ENCODE results near the gene SHISA4. TPM values are rescaled to one million over a fixed set of nuclear protein-coding genes. Genes with fewer than 3 reads are reported as not detected.

The SHISA4 gene
- total RNA-seq, 5 donors from 2014 or later (not counting 1 experiment from before 2014, with no cell fraction given), result 0.38 to 0.88 (median 0.54) TPM

DNA sequence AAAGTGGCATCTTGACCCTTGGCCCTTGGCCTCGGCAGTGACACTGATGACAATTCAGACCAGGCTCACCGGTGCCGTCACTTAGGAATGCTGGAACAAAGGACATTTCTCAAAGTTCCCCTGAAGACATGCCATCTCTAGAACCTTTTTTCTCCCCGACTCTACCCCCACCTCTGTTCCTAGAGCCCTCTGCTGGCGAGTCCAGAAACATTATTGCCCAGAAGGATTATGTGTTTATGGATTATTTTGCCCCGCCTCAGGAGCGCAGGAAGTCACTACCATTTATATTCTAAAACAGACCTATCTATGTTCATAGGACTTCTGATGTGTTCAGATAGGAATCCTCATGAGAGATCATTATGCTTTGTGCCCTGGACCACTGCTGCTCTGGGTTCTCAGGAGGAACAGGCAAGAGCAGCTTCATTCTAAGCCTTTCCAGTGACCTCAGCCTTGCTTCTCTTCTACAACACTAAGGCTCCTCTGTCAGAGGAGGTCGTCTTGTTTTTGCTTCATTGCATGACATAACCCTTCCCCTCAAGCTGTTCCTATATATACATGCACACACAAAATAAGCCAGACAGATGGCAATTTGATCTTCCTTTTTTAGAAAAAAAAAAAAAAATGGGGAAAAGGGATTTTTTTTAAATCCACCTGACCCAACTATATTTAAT is 12.4 kb upstream of the SHISA4 start:
- no peak overlapping the region for H3K4me3 Mint-ChIP-seq
- H3K27ac ChIP-seq (ENCODE audit: low read length), result no peak overlapping the region
- no peak for ATAC-seq (replicated peaks in 1 of 4)
- POLR2A ChIA-PET, result no interaction called here
- H3K4me1 Mint-ChIP-seq, result peaks cover 0 to 2% (median 1%) of the 10 kb centered on the region in 3 donors
- 92% methylated on average over 3 of the region's 8 CpGs for WGBS (ENCODE audit: insufficient coverage)
- no peaks in the 10 kb centered on the region for H3K27me3 Mint-ChIP-seq
- CTCF ChIA-PET, result interaction anchor here in 1 of 2 donors (0.7 kb wide), 1 partner anchor 69 kb away, joined by 5 read pairs; no protein-coding TSS in a partner anchor
- H3K4me3 ChIP-seq (ENCODE audit: control insufficient read depth in 1 of 2, extremely low read depth in 1 of 2, low read length in 1 of 2), result no peak overlapping the region
- H3K36me3 Mint-ChIP-seq, result peaks cover 36% of the 10 kb centered on the region
- H3K4me1 ChIP-seq (ENCODE audit: control insufficient read depth in 1 of 2, extremely low read depth in 1 of 2, insufficient read depth in 2 of 2, low read length in 2 of 2), result no peaks in the 10 kb centered on the region
- H3K9me3 ChIP-seq, result no peaks in the 10 kb centered on the region
- H3K27me3 ChIP-seq (replicated peaks in 1 of 2; ENCODE audit: control insufficient read depth in 2 of 2, extremely low read depth in 1 of 2, insufficient read depth in 2 of 2, low read length in 1 of 2), result no peaks in the 10 kb centered on the region
- peaks cover 12 to 37% of the 10 kb centered on the region in 2 donors for H3K36me3 ChIP-seq (ENCODE audit: control insufficient read depth in 2 of 2, extremely low read depth in 1 of 2, insufficient read depth in 1 of 2, low read length in 1 of 2)
- DNase-seq, result no peak
- H3K9me3 Mint-ChIP-seq, result no peaks in the 10 kb centered on the region
- H3K27ac Mint-ChIP-seq, result no peak overlapping the region

DNA sequence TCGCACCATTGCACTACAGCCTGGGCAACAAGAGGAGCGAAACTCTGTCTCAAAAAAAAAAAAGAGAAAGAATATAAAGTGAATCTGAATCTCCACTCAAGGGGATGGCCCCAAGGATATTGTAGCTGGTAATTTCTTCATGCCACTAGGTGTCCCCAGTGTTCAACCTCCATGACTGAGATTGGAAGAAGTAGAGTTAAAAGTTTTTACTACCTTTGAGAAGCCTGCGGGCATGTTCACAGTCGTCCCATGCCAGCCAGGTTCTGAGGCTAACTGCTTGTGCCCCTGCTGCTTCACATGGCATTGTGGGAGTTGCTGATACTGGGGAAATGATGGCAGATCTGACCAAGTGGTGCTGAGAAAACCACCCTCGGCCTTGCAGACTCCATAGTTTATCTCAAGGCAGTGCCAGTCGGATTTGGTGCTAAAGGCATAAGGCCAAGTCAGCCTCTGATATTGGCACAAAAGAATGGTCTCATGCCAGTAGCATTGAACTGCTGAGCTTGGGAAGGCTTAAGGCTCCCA is 10.8 kb upstream of the SHISA4 start:
- Mint-ChIP-seq H3K4me3 (no peak overlapping the region), H3K27ac (no peak overlapping the region), H3K9me3 (no peaks in the 10 kb centered on the region), H3K27me3 (no peaks in the 10 kb centered on the region), H3K36me3 (peaks cover 22% of the 10 kb centered on the region), H3K4me1 (peaks cover 0 to 2% (median 1%) of the 10 kb centered on the region in 3 donors)
- DNase-seq, result peak in 3 of 35 experiments; percentile 15 to 46 (median 23)
- Histone ChIP-seq H3K9me3 (no peaks in the 10 kb centered on the region), H3K27ac (ENCODE audit: low read length) (no peak overlapping the region), H3K4me1 (ENCODE audit: control insufficient read depth in 1 of 2, extremely low read depth in 1 of 2, insufficient read depth in 2 of 2, low read length in 2 of 2) (no peaks in the 10 kb centered on the region), H3K36me3 (ENCODE audit: control insufficient read depth in 2 of 2, extremely low read depth in 1 of 2, insufficient read depth in 1 of 2, low read length in 1 of 2) (peaks cover 5 to 21% of the 10 kb centered on the region in 2 donors), H3K27me3 (replicated peaks in 1 of 2; ENCODE audit: control insufficient read depth in 2 of 2, extremely low read depth in 1 of 2, insufficient read depth in 2 of 2, low read length in 1 of 2) (no peaks in the 10 kb centered on the region), H3K4me3 (ENCODE audit: control insufficient read depth in 1 of 2, extremely low read depth in 1 of 2, low read length in 1 of 2) (no peak overlapping the region)
- ChIA-PET POLR2A (no interaction called here), CTCF (interaction anchor here in 1 of 2 donors (0.7 kb wide), 1 partner anchor 11 kb away, joined by 3 read pairs; no protein-coding TSS in a partner anchor)
- peak in 3 of 4 experiments; percentile 29 to 51 (median 44) for ATAC-seq (replicated peaks in 1 of 4)
- WGBS (ENCODE audit: insufficient coverage), result 74% methylated on average over 5 of the region's 6 CpGs

DNA sequence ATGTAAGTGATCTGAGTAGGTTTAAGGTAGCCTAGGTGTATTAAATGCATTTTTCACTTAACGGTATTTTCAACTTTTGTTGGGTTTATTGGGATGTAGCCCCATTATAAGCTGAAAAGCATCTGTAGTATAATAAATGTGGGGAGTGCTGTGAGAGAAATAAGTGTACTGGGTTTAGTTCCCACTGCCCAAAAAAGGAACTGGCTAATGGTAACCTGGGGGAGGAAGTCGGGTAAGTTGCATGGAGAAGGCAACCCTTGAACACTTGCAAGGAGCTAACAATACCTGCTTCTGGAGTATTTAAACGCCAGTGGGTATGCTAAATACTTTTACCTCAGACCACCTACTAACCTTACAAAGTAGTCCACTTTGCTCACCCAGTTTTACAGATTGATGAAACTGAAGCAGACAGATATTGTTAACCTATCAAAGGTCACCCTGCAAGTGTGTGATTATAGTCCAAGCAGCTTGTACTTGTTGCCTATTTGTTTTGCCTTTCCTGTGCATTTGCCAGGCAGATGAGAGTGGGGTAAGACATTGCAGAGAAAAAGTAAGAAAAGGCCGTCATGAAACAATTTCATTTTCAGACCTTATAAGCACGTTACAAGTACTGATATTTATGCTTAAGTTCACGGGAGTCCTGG is 7.6 kb upstream of the SHISA4 start:
- Mint-ChIP-seq H3K27me3 (no peaks in the 10 kb centered on the region), H3K27ac (no peak overlapping the region), H3K4me1 (peaks cover 0 to 3% (median 2%) of the 10 kb centered on the region in 3 donors), H3K4me3 (no peak overlapping the region), H3K36me3 (peaks cover 4% of the 10 kb centered on the region), H3K9me3 (no peaks in the 10 kb centered on the region)
- H3K4me1 ChIP-seq (ENCODE audit: control insufficient read depth in 1 of 2, extremely low read depth in 1 of 2, insufficient read depth in 2 of 2, low read length in 2 of 2), result no peaks in the 10 kb centered on the region
- DNase-seq, result no peak
- no peaks in the 10 kb centered on the region for H3K27me3 ChIP-seq (replicated peaks in 1 of 2; ENCODE audit: control insufficient read depth in 2 of 2, extremely low read depth in 1 of 2, insufficient read depth in 2 of 2, low read length in 1 of 2)
- no peaks in the 10 kb centered on the region for H3K9me3 ChIP-seq
- H3K27ac ChIP-seq (ENCODE audit: low read length), result no peak overlapping the region
- no peak overlapping the region for H3K4me3 ChIP-seq (ENCODE audit: control insufficient read depth in 1 of 2, extremely low read depth in 1 of 2, low read length in 1 of 2)
- H3K36me3 ChIP-seq (ENCODE audit: control insufficient read depth in 2 of 2, extremely low read depth in 1 of 2, insufficient read depth in 1 of 2, low read length in 1 of 2), result no peaks in the 10 kb centered on the region
- POLR2A ChIA-PET, result no interaction called here
- no peak for ATAC-seq (replicated peaks in 1 of 4)
- 100% methylated on average over 1 of the region's 6 CpGs for WGBS (ENCODE audit: insufficient coverage)
- CTCF ChIA-PET, result interaction anchor here (0.6 to 1.3 kb wide), 6 partner anchors 14 to 918 kb away, joined by 3 to 5 read pairs (median 3); no protein-coding TSS in a partner anchor

DNA sequence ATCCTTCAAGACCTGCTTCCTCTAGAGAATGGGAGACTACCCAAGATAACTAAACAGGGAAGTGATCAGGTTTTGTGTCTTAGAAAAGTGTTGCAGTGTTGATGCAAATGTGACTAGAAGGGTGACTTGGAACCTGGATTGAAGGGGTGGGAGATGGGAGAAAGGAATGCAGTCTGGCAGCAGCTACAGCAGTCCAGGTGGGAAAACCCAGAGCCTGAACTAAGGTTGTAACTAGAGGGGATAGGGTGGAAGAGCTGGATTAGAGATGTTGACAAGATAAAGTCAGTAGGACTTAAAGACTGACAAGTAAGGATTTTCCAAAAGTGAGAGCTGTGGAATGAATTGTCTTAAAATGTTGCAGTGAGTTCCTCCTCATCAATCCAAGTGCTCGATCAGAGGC is 7.1 kb upstream of the SHISA4 start:
- WGBS (ENCODE audit: insufficient coverage), result 100% methylated on average over 1 of the region's 1 CpG
- H3K27me3 Mint-ChIP-seq, result peaks cover 0 to 1% of the 10 kb centered on the region in 2 donors
- CTCF ChIA-PET, result interaction anchor here in 1 of 2 donors (0.6 kb wide), 1 partner anchor 14 kb away, joined by 3 read pairs; no protein-coding TSS in a partner anchor
- DNase-seq (no peak), ATAC-seq (replicated peaks in 1 of 4) (no peak)
- Histone ChIP-seq H3K36me3 (ENCODE audit: control insufficient read depth in 2 of 2, extremely low read depth in 1 of 2, insufficient read depth in 1 of 2, low read length in 1 of 2) (no peaks in the 10 kb centered on the region), H3K27ac (ENCODE audit: low read length) (no peak overlapping the region), H3K27me3 (replicated peaks in 1 of 2; ENCODE audit: control insufficient read depth in 2 of 2, extremely low read depth in 1 of 2, insufficient read depth in 2 of 2, low read length in 1 of 2) (no peaks in the 10 kb centered on the region), H3K9me3 (no peaks in the 10 kb centered on the region), H3K4me1 (ENCODE audit: control insufficient read depth in 1 of 2, extremely low read depth in 1 of 2, insufficient read depth in 2 of 2, low read length in 2 of 2) (no peaks in the 10 kb centered on the region), H3K4me3 (ENCODE audit: control insufficient read depth in 1 of 2, extremely low read depth in 1 of 2, low read length in 1 of 2) (no peak overlapping the region)
- H3K27ac Mint-ChIP-seq, result no peak overlapping the region
- no peaks in the 10 kb centered on the region for H3K9me3 Mint-ChIP-seq
- no peak overlapping the region for H3K4me3 Mint-ChIP-seq
- H3K36me3 Mint-ChIP-seq, result peaks cover 4% of the 10 kb centered on the region
- POLR2A ChIA-PET, result no interaction called here
- H3K4me1 Mint-ChIP-seq, result peaks cover 0 to 3% (median 2%) of the 10 kb centered on the region in 3 donors

DNA sequence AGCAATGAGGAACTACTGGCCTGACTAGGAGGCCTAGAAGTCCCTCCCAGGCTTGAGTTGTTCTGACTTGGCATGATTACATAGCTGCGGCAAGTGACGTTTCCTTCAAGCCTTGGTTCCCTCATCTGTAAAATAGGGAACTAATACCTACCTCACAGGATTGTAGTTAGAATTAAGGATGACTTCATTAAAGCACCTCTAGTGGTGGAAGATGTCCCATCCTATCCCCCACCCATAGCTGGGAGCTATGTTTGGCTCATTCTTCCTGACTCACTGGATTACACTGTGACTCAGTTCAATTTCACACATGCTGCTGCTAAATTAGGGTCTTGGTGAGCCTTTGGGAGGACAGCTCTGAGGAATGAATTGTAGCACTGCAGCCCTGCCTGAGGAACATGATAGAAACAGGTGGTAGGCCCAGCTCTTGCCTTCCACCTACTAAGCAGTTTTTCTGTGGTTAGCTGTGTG is 6.0 kb upstream of the SHISA4 start:
- Mint-ChIP-seq H3K27ac (no peak overlapping the region), H3K27me3 (peaks cover 0 to 10% of the 10 kb centered on the region in 2 donors), H3K4me3 (no peak overlapping the region), H3K9me3 (no peaks in the 10 kb centered on the region), H3K4me1 (peaks cover 0 to 5% (median 3%) of the 10 kb centered on the region in 3 donors), H3K36me3 (no peaks in the 10 kb centered on the region)
- DNase-seq (peak in 2 of 35 experiments; percentile 17 to 35), ATAC-seq (replicated peaks in 1 of 4) (no peak)
- no peaks in the 10 kb centered on the region for H3K36me3 ChIP-seq (ENCODE audit: control insufficient read depth in 2 of 2, extremely low read depth in 1 of 2, insufficient read depth in 1 of 2, low read length in 1 of 2)
- H3K27ac ChIP-seq (ENCODE audit: low read length), result no peak overlapping the region
- no peaks in the 10 kb centered on the region for H3K4me1 ChIP-seq (ENCODE audit: control insufficient read depth in 1 of 2, extremely low read depth in 1 of 2, insufficient read depth in 2 of 2, low read length in 2 of 2)
- H3K9me3 ChIP-seq, result no peaks in the 10 kb centered on the region
- ChIA-PET POLR2A (no interaction called here), CTCF (interaction anchor here (0.5 to 1.7 kb wide), 4 partner anchors 13 to 103 kb away, joined by 3 to 8 read pairs (median 4); no protein-coding TSS in a partner anchor)
- no CpG with 5 or more reads among the region's 2 CpGs for WGBS (ENCODE audit: insufficient coverage)
- H3K4me3 ChIP-seq (ENCODE audit: control insufficient read depth in 1 of 2, extremely low read depth in 1 of 2, low read length in 1 of 2), result no peak overlapping the region
- peaks cover 0 to 4% of the 10 kb centered on the region in 2 experiments for H3K27me3 ChIP-seq (replicated peaks in 1 of 2; ENCODE audit: control insufficient read depth in 2 of 2, extremely low read depth in 1 of 2, insufficient read depth in 2 of 2, low read length in 1 of 2)

DNA sequence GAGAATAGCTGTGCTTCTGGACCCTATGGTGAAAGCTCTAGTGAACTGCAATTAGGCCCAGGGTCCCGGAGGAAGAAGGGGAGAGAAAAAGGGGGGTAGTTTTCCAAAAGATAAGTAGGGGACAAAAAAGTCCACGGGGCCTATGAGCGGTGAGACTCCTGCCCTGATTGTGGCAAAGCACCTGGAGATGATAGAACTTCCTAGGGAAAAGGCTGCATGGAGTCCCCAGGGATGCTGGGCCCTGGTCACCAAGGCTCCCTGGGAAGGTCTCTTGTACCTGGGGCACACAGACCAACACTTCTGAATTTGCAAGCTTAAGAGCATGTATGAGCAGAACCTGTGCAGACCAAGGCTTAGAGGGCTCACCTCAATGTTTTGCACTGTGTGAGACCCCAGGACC is 5.4 kb upstream of the SHISA4 start:
- Mint-ChIP-seq H3K36me3 (no peaks in the 10 kb centered on the region), H3K4me3 (no peak overlapping the region), H3K4me1 (peaks cover 0 to 5% (median 3%) of the 10 kb centered on the region in 3 donors), H3K27me3 (peaks cover 0 to 16% of the 10 kb centered on the region in 2 donors), H3K9me3 (no peaks in the 10 kb centered on the region), H3K27ac (no peak overlapping the region)
- Histone ChIP-seq H3K27ac (ENCODE audit: low read length) (no peak overlapping the region), H3K9me3 (no peaks in the 10 kb centered on the region), H3K36me3 (ENCODE audit: control insufficient read depth in 2 of 2, extremely low read depth in 1 of 2, insufficient read depth in 1 of 2, low read length in 1 of 2) (no peaks in the 10 kb centered on the region), H3K4me3 (ENCODE audit: control insufficient read depth in 1 of 2, extremely low read depth in 1 of 2, low read length in 1 of 2) (no peak overlapping the region), H3K27me3 (replicated peaks in 1 of 2; ENCODE audit: control insufficient read depth in 2 of 2, extremely low read depth in 1 of 2, insufficient read depth in 2 of 2, low read length in 1 of 2) (peaks cover 3 to 9% of the 10 kb centered on the region in 2 experiments), H3K4me1 (ENCODE audit: control insufficient read depth in 1 of 2, extremely low read depth in 1 of 2, insufficient read depth in 2 of 2, low read length in 2 of 2) (peaks cover 0 to 3% of the 10 kb centered on the region in 2 experiments)
- ATAC-seq (replicated peaks in 1 of 4) (no peak), DNase-seq (no peak)
- ChIA-PET CTCF (interaction anchor here in 1 of 2 donors (1.7 kb wide), 1 partner anchor 13 kb away, joined by 8 read pairs; no protein-coding TSS in a partner anchor), POLR2A (no interaction called here)
- 88% methylated on average over 3 of the region's 3 CpGs for WGBS (ENCODE audit: insufficient coverage)
